HG03060 (cell line): ENCODE data around the gene RAP1B.

Source experiments
- ATAC-seq: cut with Tn5 transposase; IDR thresholded peaks from one replicate; pipeline ENCODE4 v1.9.1; 2021; ENCODE audit warnings: low read depth, moderate number of reproducible peaks; ENCODE audit not compliant: unreplicated experiment

The RAP1B gene

DNA sequence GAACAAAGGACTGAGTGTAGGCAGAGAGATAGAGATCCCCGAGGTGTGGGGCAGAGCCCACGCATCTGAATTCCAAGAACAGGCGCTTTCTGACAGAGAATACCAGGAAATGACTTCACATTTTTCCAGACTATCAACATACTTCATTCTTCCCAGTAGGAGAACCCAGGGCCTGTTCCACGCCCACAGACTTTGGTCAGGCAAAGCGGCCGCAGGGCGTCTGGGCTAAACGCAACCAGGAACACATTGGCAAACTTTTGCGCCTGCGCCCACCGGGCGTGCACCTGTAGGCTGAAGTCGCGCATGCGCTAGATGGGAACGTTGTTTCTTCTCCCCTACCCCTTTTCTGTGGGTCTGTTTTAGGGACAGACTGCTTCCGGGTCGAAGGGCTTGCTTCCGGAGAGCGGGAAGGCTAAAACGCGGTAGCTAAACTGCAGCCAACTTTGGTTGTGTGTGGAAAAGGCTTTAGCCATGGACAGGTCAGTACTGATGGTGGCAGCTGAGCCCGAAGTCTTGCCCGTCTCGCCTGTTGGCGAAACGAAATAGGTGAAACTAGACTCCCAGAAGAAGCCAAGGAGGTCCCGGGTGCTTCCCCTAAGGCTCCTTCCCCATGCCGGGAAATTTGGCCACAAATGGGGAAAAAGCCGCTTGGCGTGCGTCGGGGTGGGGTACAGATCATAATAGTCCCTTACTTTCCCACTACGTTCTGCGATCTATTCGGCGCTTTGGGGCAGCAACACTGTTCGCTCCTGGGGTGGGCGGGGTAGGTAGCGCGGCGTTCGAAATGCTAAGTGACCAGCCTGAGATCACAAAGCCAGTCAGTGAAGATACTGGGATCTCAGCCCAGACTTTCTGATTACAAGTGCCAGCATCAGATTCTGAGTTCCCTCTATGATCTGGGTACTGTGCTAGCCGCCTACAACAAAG lies 76.2 kb downstream of the RAP1B start, which contains the start of gene NUP107:
TSS of gene NUP107 (plus strand) at position 384 of the 927 bp plus-strand sequence. CDS start at position 472, 88 bp downstream.
- ATAC-seq: peak; percentile 92

DNA sequence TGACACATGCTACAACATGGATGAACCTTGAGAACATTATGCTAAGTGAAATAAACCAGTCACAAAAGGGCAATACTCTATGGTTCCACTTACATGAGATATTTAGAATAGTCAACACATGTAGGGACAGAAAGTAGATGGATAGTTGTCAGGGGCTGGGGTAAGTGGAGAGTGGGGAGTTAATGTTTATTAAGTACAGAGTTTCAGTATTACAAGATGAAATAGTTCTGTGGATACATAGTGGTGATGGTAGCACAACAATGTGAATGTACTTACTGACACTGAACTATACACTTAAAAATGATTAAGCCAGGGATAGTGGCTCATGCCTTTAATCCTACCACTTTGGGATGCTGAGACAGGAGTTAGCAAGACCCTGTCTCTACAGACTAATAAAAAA lies 84.8 kb downstream of the RAP1B start:
- ATAC-seq: no peak

DNA sequence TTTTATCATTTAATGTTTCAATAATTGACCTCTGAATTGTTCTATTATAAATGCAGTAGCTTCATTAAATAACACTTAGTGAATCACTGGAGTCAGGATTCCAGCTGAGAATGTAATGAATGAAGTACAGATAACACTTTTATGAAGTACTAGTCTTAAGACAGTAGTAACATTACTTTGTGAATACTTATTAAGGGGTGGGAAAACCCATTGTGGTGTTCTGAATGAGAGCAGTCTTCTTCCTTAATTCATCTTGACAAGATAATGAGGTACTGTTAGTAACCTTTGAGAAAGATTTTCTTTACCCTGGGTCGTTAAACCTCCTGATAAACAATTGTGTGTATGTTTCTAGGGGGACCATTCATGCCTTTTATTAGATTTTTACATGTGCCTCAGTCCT lies 88.8 kb downstream of the RAP1B start:
- no peak for ATAC-seq
